ENCODE results near the gene EDRF1. TPM values are rescaled to one million over a fixed set of nuclear protein-coding genes. Genes with fewer than 3 reads are reported as not detected.

The EDRF1 gene
- total RNA-seq, 1 experiment from 2014 or later: 49.2 TPM

DNA sequence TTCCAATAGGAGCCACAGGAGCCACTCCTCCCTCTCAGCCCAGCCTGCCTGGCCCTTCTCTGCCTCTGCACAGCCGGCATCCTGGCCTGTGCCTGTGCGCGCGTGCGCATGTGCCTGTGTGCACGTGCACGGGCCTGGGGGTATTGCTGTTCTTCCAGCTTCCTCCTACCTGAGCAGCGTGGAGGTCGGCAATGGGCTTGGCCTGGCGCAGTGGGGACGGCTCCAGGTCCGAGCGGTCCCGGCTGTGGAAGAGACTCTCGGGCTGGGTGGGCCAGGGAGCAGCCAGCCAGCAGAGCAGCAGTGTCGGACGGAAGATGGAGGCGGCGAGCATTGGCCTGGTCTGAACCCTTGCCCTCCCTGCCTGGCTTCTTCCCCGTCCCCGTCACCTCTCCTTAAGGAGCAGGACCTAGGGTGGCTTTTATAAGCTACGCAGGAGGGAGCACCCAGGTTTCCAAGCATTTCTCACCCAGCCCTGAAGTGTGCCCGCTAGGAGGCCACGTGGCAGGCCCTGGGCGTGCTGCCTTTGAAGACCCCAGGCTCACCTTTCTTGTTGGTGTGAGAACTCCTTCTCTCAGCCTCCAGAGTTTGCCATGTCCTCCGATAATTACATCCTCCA lies 56.1 kb downstream of the EDRF1 start, which contains the start of gene MMP21 (continued):
- TF ChIP-seq, protein P1, sequence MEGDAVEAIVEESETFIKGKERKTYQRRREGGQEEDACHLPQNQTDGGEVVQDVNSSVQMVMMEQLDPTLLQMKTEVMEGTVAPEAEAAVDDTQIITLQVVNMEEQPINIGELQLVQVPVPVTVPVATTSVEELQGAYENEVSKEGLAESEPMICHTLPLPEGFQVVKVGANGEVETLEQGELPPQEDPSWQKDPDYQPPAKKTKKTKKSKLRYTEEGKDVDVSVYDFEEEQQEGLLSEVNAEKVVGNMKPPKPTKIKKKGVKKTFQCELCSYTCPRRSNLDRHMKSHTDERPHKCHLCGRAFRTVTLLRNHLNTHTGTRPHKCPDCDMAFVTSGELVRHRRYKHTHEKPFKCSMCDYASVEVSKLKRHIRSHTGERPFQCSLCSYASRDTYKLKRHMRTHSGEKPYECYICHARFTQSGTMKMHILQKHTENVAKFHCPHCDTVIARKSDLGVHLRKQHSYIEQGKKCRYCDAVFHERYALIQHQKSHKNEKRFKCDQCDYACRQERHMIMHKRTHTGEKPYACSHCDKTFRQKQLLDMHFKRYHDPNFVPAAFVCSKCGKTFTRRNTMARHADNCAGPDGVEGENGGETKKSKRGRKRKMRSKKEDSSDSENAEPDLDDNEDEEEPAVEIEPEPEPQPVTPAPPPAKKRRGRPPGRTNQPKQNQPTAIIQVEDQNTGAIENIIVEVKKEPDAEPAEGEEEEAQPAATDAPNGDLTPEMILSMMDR (IDR thresholded peaks at IDR 0.05 in 2 of 3, conservative IDR thresholded peaks at IDR 0.05 in 1 of 3; ENCODE audit: borderline replicate concordance in 1 of 3, insufficient read depth in 1 of 3, low read depth in 2 of 3, low read length in 2 of 3): no peak
- TF ChIP-seq SRF (IDR thresholded peaks at IDR 0.05; ENCODE audit: low read depth) (no peak), JUND (IDR thresholded peaks at IDR 0.05) (no peak), CBX3 (IDR thresholded peaks at IDR 0.05; ENCODE audit: low read depth) (no peak), RAD21 (IDR thresholded peaks at IDR 0.05; ENCODE audit: low read depth) (no peak), EZH2phosphoT487 (IDR thresholded peaks at IDR 0.05; ENCODE audit: borderline replicate concordance) (no peak), SIN3A (IDR thresholded peaks at IDR 0.05; ENCODE audit: low read depth) (no peak)

DNA sequence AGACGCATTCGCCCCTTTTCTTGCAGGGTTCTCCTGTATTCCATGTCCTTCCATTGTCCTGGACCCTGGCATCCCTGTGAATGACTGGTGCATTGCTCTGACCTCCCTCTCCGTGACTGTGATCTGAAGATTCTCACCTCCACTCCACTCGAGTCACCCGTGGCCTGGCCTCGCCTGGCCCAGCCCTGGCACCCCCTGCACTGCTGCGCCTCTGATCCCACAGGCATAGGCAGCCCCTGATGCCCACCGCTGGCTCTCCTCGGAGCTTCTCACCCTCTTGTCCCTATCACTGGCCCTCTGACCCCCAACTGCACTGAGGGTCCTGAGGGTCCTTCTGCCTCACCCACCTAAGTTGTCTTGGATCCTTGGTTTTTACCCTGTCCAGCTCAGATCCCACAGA lies 58.3 kb downstream of the EDRF1 start:
- ChIA-PET RAD21 (ENCODE audit: low non-redundant PET in 1 of 2, low total read pairs in 2 of 2, uncharacterized antibody in 2 of 2, unreplicated experiment in 2 of 2) (no interaction called here), POLR2A (no interaction called here), CTCF (no interaction called here)
- Histone ChIP-seq H3K4me2 (ENCODE audit: low read length) (no peak overlapping the region), H3K9ac (ENCODE audit: low read length) (no peak overlapping the region), H3K79me2 (ENCODE audit: insufficient read depth, low read length) (no peaks in the 10 kb centered on the region), H4K20me1 (ENCODE audit: insufficient read depth) (no peaks in the 10 kb centered on the region), H2AFZ (ENCODE audit: low read depth, low read length, poor library complexity, severe bottlenecking) (no peak overlapping the region), H3K27ac (ENCODE audit: low read depth, low read length) (no peak overlapping the region), H3K4me3 (replicated peaks in 1 of 2; ENCODE audit: low read depth in 1 of 2, low read length in 2 of 2) (no peak overlapping the region), H3K9me2 (ENCODE audit: insufficient read depth) (no peaks in the 10 kb centered on the region), H3K4me1 (ENCODE audit: control insufficient read depth in 1 of 2, insufficient read depth in 2 of 2, low read length in 2 of 2) (no peaks in the 10 kb centered on the region), H3K36me3 (ENCODE audit: control insufficient read depth in 1 of 2, insufficient read depth in 2 of 2, low read length in 2 of 2) (no peaks in the 10 kb centered on the region), H3K27me3 (ENCODE audit: insufficient read depth, low read length) (no peaks in the 10 kb centered on the region), H3K9me3 (ENCODE audit: control insufficient read depth in 1 of 2, insufficient read depth in 1 of 2, low read depth in 1 of 2, low read length in 2 of 2) (no peaks in the 10 kb centered on the region)
- DNase-seq (ENCODE audit: low read depth, low spot score): no peak
- ATAC-seq: no peak
- TF ChIP-seq, protein P2, sequence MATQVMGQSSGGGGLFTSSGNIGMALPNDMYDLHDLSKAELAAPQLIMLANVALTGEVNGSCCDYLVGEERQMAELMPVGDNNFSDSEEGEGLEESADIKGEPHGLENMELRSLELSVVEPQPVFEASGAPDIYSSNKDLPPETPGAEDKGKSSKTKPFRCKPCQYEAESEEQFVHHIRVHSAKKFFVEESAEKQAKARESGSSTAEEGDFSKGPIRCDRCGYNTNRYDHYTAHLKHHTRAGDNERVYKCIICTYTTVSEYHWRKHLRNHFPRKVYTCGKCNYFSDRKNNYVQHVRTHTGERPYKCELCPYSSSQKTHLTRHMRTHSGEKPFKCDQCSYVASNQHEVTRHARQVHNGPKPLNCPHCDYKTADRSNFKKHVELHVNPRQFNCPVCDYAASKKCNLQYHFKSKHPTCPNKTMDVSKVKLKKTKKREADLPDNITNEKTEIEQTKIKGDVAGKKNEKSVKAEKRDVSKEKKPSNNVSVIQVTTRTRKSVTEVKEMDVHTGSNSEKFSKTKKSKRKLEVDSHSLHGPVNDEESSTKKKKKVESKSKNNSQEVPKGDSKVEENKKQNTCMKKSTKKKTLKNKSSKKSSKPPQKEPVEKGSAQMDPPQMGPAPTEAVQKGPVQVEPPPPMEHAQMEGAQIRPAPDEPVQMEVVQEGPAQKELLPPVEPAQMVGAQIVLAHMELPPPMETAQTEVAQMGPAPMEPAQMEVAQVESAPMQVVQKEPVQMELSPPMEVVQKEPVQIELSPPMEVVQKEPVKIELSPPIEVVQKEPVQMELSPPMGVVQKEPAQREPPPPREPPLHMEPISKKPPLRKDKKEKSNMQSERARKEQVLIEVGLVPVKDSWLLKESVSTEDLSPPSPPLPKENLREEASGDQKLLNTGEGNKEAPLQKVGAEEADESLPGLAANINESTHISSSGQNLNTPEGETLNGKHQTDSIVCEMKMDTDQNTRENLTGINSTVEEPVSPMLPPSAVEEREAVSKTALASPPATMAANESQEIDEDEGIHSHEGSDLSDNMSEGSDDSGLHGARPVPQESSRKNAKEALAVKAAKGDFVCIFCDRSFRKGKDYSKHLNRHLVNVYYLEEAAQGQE (IDR thresholded peaks at IDR 0.05; ENCODE audit: low read depth): no peak
- TF ChIP-seq FOSL1 (IDR thresholded peaks at IDR 0.05; ENCODE audit: low read depth): no peak
- TF ChIP-seq POLR2A (IDR thresholded peaks at IDR 0.05; ENCODE audit: borderline replicate concordance, extremely low read depth, insufficient read depth, insufficient read length): no peak
- TF ChIP-seq SRF (IDR thresholded peaks at IDR 0.05; ENCODE audit: low read depth): no peak
- TF ChIP-seq CBX3 (IDR thresholded peaks at IDR 0.05; ENCODE audit: low read depth): no peak
- no peak for TF ChIP-seq CEBPB (IDR thresholded peaks at IDR 0.05; ENCODE audit: low read depth)
- intact Hi-C loops (cut with micrococcal nuclease): no loop called here
- no TSS peak for BruUV-seq (replicated peaks)
